HUES64 (cell line): ENCODE measurements around the gene CACNA2D3.
"Not testable (repeated sequence)": the region's sequence is repeated elsewhere in the genome, so short reads cannot be mapped to it uniquely, and the experiment has no call there.

ENCODE experiments used
- H3K27ac ChIP-seq: 2 replicates; pipeline ENCODE4 v1.7.0; 2013; ENCODE audit warnings: low read depth, low read length, inconsistent platforms
- H3K27me3 ChIP-seq: 2 replicates; pipeline ENCODE4 v1.6.1; 2013; ENCODE audit warnings: mild to moderate bottlenecking, low read length; ENCODE audit not compliant: insufficient read depth
- H3K36me3 ChIP-seq: 2 replicates; pipeline ENCODE4 v1.6.1; 2013; ENCODE audit warnings: mild to moderate bottlenecking, low read length; ENCODE audit not compliant: insufficient read depth
- H3K4me1 ChIP-seq: 2 replicates; pipeline ENCODE4 v1.6.1; 2013; ENCODE audit warnings: mild to moderate bottlenecking, low read length, moderate library complexity; ENCODE audit not compliant: insufficient read depth
- H3K4me3 ChIP-seq: 2 replicates; pipeline ENCODE4 v1.5.1; 2013; ENCODE audit warnings: mild to moderate bottlenecking, low read length, moderate library complexity
- H3K9ac ChIP-seq: 2 replicates; pipeline ENCODE4 v1.6.1; 2013; ENCODE audit warnings: mild to moderate bottlenecking, low read depth, low read length
- H3K9me3 ChIP-seq: 2 replicates; pipeline ENCODE4 v1.6.1; 2013; ENCODE audit warnings: low read depth, low read length; ENCODE audit not compliant: insufficient read depth
- WGBS: fragments of 150-250, 120-280 bp; methylation state at CpG from one replicate; pipeline ENCODE4 v1.1.7; 2013; ENCODE audit warnings: missing lambda C conversion rate; 5-methylcytosine and 5-hydroxymethylcytosine counted together

CACNA2D3 gene

GRCh38 chr3:54631516-54632325 lies 509.4 kb downstream of the CACNA2D3 start:
- Histone ChIP-seq H3K4me1 (peaks cover 23% of the 10 kb centered on the region), H3K9me3 (no peaks in the 10 kb centered on the region), H3K4me3 (no peak overlapping the region), H3K27me3 (no peaks in the 10 kb centered on the region), H3K27ac (peak overlapping the region; percentile 53; the same call in 1 of the 2 replicates), H3K36me3 (peaks cover 46% of the 10 kb centered on the region), H3K9ac (no peak overlapping the region)
- 89% methylated on average over 3 of the region's 6 CpGs for WGBS

DNA sequence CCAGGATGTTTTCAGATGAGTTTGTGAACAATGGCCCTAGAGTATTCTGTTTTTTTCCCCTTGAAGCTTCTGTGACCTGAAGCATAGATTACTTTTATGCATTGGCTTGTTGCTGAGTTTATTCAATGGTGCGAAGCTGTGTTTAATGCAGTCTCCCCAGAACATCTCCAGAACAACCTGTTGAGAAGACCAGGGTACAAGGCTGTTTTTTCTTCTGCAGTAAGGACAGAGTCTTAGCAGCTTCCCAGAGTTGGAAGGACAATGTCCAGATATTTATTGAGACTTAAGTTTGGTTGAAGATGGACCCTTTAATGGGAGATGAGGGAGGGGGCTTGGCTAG lies 509.9 kb downstream of the CACNA2D3 start:
- peak overlapping the region; percentile 53; the same call in 1 of the 2 replicates for H3K27ac ChIP-seq
- peaks cover 23% of the 10 kb centered on the region for H3K4me1 ChIP-seq
- no peak overlapping the region for H3K4me3 ChIP-seq
- 89% methylated on average over 1 of the region's 1 CpG for WGBS
- no peaks in the 10 kb centered on the region for H3K27me3 ChIP-seq
- no peaks in the 10 kb centered on the region for H3K9me3 ChIP-seq
- peaks cover 51% of the 10 kb centered on the region for H3K36me3 ChIP-seq
- H3K9ac ChIP-seq = no peak overlapping the region

DNA sequence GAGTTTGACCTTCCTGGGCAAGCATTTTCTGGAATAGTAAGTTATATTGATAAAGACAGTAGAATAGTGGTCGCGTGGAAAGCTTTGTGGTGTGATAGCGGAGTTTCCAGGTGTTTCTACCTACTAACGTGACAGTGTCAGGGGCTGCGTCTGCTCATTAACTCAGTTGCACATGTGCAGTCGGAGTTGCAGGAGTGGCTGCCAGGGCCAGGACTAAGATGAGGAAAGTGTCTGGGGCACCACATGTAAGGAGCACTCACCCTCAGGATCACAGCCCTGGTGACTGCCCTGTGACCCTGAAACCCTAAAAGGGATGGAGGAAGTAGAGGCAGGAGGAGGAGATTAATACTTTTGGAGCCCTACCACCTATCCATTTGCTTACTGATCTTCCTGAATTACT lies 510.5 kb downstream of the CACNA2D3 start:
- 96% methylated on average over 6 of the region's 6 CpGs for WGBS
- Histone ChIP-seq H3K27ac (peak overlapping the region; percentile 59; the same call in 1 of the 2 replicates), H3K27me3 (no peaks in the 10 kb centered on the region), H3K9me3 (no peaks in the 10 kb centered on the region), H3K36me3 (peaks cover 53% of the 10 kb centered on the region), H3K4me1 (peaks cover 23% of the 10 kb centered on the region), H3K9ac (no peak overlapping the region), H3K4me3 (no peak overlapping the region)

DNA sequence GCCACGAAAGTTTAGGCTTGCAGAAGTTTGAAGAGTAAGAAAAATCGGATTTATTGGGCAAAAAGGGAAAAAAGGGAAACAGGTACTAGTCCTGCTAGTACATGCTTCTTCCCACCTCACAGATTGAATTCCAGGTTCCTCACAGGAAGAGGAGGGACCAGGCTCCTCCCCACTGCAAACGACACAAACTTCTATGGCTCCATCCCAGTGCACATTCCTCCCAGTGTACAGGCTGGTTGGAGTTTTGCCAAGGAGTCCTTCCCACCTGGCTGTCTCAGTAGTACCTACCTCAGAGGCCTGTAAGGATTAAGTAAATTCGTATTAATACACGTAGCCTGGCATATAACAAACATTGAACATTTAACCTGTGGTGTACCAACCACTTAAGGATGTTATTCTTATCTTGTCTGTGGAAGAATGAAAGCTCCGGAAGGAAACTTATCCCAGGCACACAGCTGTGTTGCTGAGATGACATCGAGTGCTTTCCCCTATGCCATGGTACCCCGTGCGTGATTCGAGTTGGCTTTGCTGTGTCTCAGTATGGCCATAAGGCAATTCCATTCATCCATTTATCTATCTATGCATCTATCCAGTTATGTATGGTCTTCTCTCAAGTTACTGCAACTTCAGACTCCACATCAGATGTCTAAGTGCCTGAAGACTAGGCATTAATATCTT lies 511.2 kb downstream of the CACNA2D3 start:
- Histone ChIP-seq H3K27me3 (no peaks in the 10 kb centered on the region), H3K27ac (peak overlapping the region; percentile 59; the same call in 1 of the 2 replicates), H3K36me3 (peaks cover 53% of the 10 kb centered on the region), H3K4me3 (peak overlapping the region; percentile 36; the same call in 1 of the 2 replicates), H3K9ac (peak overlapping the region; percentile 40; the same call in 1 of the 2 replicates), H3K4me1 (peaks cover 23% of the 10 kb centered on the region), H3K9me3 (no peaks in the 10 kb centered on the region)
- WGBS = 91% methylated on average over 10 of the region's 10 CpGs

- Histone ChIP-seq H3K4me3 (peak overlapping the region; percentile 36; the same call in 1 of the 2 replicates), H3K9me3 (no peaks in the 10 kb centered on the region), H3K4me1 (peaks cover 23% of the 10 kb centered on the region), H3K27me3 (no peaks in the 10 kb centered on the region), H3K27ac (peak overlapping the region; percentile 59; the same call in 1 of the 2 replicates), H3K36me3 (peaks cover 53% of the 10 kb centered on the region), H3K9ac (peak overlapping the region; percentile 40; the same call in 1 of the 2 replicates)
- 65% methylated on average over 3 of the region's 3 CpGs for WGBS
Measured at GRCh38 chr3:54634122-54634469, 511.7 kb downstream of the CACNA2D3 start.

GRCh38 chr3:54639790-54640372 lies 517.5 kb downstream of the CACNA2D3 start:
- Histone ChIP-seq H3K4me3 (peak overlapping the region; percentile 45), H3K4me1 (peaks cover 41% of the 10 kb centered on the region), H3K27ac (peak overlapping the region; percentile 92), H3K36me3 (peaks cover 18% of the 10 kb centered on the region), H3K9ac (peak overlapping the region; percentile 65)
- WGBS = 3% methylated on average over 10 of the region's 12 CpGs
- not testable (repeated sequence) for H3K27me3 ChIP-seq, H3K9me3 ChIP-seq

GRCh38 chr3:54641226-54642014 lies 519.1 kb downstream of the CACNA2D3 start:
- WGBS = 16% methylated on average over 1 of the region's 2 CpGs
- no peaks in the 10 kb centered on the region for H3K27me3 ChIP-seq
- H3K9ac ChIP-seq = peak overlapping the region; percentile 65
- H3K9me3 ChIP-seq = no peaks in the 10 kb centered on the region
- peak overlapping the region; percentile 45 for H3K4me3 ChIP-seq
- H3K36me3 ChIP-seq = peaks cover 11% of the 10 kb centered on the region
- H3K27ac ChIP-seq = peak overlapping the region; percentile 92
- H3K4me1 ChIP-seq = peaks cover 41% of the 10 kb centered on the region

- 75% methylated on average over 6 of the region's 6 CpGs for WGBS
- Histone ChIP-seq H3K27ac (peak overlapping the region; percentile 92), H3K9me3 (peaks cover 3% of the 10 kb centered on the region)
Measured at GRCh38 chr3:54642147-54642546, 519.8 kb downstream of the CACNA2D3 start.

GRCh38 chr3:54647721-54648120 lies 525.4 kb downstream of the CACNA2D3 start:
- peaks cover 10% of the 10 kb centered on the region for H3K9me3 ChIP-seq
- H3K9ac ChIP-seq = no peak overlapping the region
- no peaks in the 10 kb centered on the region; the same call in none of the 2 replicates for H3K36me3 ChIP-seq
- peaks cover 14% of the 10 kb centered on the region for H3K4me1 ChIP-seq
- no peaks in the 10 kb centered on the region for H3K27me3 ChIP-seq
- no peak overlapping the region for H3K27ac ChIP-seq
- H3K4me3 ChIP-seq = no peak overlapping the region

More at GRCh38 chr3:54642147-54642546, 519.8 kb downstream of the CACNA2D3 start:
- peaks cover 4% of the 10 kb centered on the region for H3K36me3 ChIP-seq
- no peaks in the 10 kb centered on the region for H3K27me3 ChIP-seq
- H3K4me1 ChIP-seq = peaks cover 41% of the 10 kb centered on the region
- peak overlapping the region; percentile 50 for H3K9ac ChIP-seq
- H3K4me3 ChIP-seq = peak overlapping the region; percentile 26

DNA sequence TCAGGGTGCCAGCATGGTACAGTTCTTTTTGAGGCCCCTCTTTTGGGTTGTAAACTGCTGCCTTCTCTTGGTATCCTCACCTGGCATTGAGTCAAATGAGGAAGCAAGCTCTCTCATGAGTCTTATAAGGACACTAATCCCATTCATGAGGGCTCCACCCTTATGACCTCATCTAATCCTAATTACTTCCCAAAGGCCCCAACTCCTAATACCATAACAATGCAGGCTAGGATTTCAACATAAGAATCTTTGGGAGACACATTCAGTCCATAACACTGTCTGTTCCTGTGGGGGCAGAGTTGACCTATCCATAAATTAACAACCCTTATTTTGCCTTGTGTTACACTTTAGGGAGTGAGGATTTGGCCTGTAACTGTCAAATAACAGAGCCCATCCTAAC lies 527.2 kb downstream of the CACNA2D3 start:
- H3K4me1 ChIP-seq = peaks cover 2% of the 10 kb centered on the region; the same call in 1 of the 2 replicates
- peaks cover 10% of the 10 kb centered on the region for H3K9me3 ChIP-seq
- H3K27me3 ChIP-seq = no peaks in the 10 kb centered on the region
- H3K27ac ChIP-seq = no peak overlapping the region
- H3K9ac ChIP-seq = no peak overlapping the region
- H3K36me3 ChIP-seq = no peaks in the 10 kb centered on the region; the same call in none of the 2 replicates
- H3K4me3 ChIP-seq = no peak overlapping the region
